ENCODE results near the gene S100G. TPM values are rescaled to one million over a fixed set of nuclear protein-coding genes. Genes with fewer than 3 reads are reported as not detected.
A peak's percentile ranks its signal among the peaks of the same experiment; 100 is the strongest.

S100G gene
- total RNA-seq, 2 experiments from 2014 or later: not detected

- Histone ChIP-seq H4K20me1 (ENCODE audit: insufficient read depth, low read length) (no peaks in the 10 kb centered on the region), H3K4me1 (ENCODE audit: insufficient read depth, low read length, poor library complexity, severe bottlenecking) (no peaks in the 10 kb centered on the region), H2AFZ (ENCODE audit: low read length) (no peak overlapping the region), H3K36me3 (ENCODE audit: insufficient read depth, low read length) (peaks cover 14% of the 10 kb centered on the region), H3K9me3 (ENCODE audit: low read length) (no peaks in the 10 kb centered on the region), H3K79me2 (ENCODE audit: insufficient read depth, low read depth, low read length) (no peaks in the 10 kb centered on the region), H3K4me2 (ENCODE audit: low read length) (no peak overlapping the region), H3K27ac (ENCODE audit: low read depth, low read length, poor library complexity, severe bottlenecking) (no peak overlapping the region), H3K4me3 (ENCODE audit: low read depth, low read length, poor library complexity, severe bottlenecking) (no peak overlapping the region), H3K9me2 (ENCODE audit: insufficient read depth, low read length) (no peaks in the 10 kb centered on the region)
- DNase-seq (ENCODE audit: low spot score): no peak
- no peak for TF ChIP-seq EZH2phosphoT487 (IDR thresholded peaks at IDR 0.05; ENCODE audit: borderline replicate concordance, low read depth, low read length)
- no peak for TF ChIP-seq CTCF (conservative IDR thresholded peaks at IDR 0.05; ENCODE audit: low read length)
- ChIA-PET POLR2A (no interaction called here), CTCF (ENCODE audit: unreplicated experiment) (no interaction called here)
- intact Hi-C loops (cut with micrococcal nuclease; ENCODE audit: unreplicated experiment): no loop called here
- no TSS peak for BruUV-seq (replicated peaks)
These were observed 37.6 kb downstream of the S100G start for GRCh38 chrX:16687514-16687913.

- Histone ChIP-seq H3K9me3 (ENCODE audit: low read length) (no peaks in the 10 kb centered on the region), H2AFZ (ENCODE audit: low read length) (no peak overlapping the region), H3K36me3 (ENCODE audit: insufficient read depth, low read length) (peaks cover 18% of the 10 kb centered on the region), H3K4me2 (ENCODE audit: low read length) (no peak overlapping the region), H3K9me2 (ENCODE audit: insufficient read depth, low read length) (no peaks in the 10 kb centered on the region), H3K4me3 (ENCODE audit: low read depth, low read length, poor library complexity, severe bottlenecking) (no peak overlapping the region), H3K4me1 (ENCODE audit: insufficient read depth, low read length, poor library complexity, severe bottlenecking) (no peaks in the 10 kb centered on the region), H3K79me2 (ENCODE audit: insufficient read depth, low read depth, low read length) (no peaks in the 10 kb centered on the region), H4K20me1 (ENCODE audit: insufficient read depth, low read length) (no peaks in the 10 kb centered on the region), H3K27ac (ENCODE audit: low read depth, low read length, poor library complexity, severe bottlenecking) (no peak overlapping the region)
- ChIA-PET POLR2A (no interaction called here), CTCF (ENCODE audit: unreplicated experiment) (no interaction called here)
- intact Hi-C loops (cut with micrococcal nuclease; ENCODE audit: unreplicated experiment): loop anchor here (10.0 kb wide), 1 partner anchor 260 kb away; no protein-coding TSS in a partner anchor
- BruUV-seq (replicated peaks): no TSS peak
- peak; percentile 54 for DNase-seq (ENCODE audit: low spot score)
- TF ChIP-seq CTCF (conservative IDR thresholded peaks at IDR 0.05; ENCODE audit: low read length): peak; percentile 83
- no peak for TF ChIP-seq EZH2phosphoT487 (IDR thresholded peaks at IDR 0.05; ENCODE audit: borderline replicate concordance, low read depth, low read length)
These were observed 45.2 kb downstream of the S100G start for GRCh38 chrX:16695079-16695676.

GRCh38 chrX:16696956-16697355 lies 47.0 kb downstream of the S100G start:
- no TSS peak for BruUV-seq (replicated peaks)
- intact Hi-C loops (cut with micrococcal nuclease; ENCODE audit: unreplicated experiment): loop anchor here (10.0 kb wide), 1 partner anchor 262 kb away; no protein-coding TSS in a partner anchor
- TF ChIP-seq CTCF (conservative IDR thresholded peaks at IDR 0.05; ENCODE audit: low read length) (no peak), EZH2phosphoT487 (IDR thresholded peaks at IDR 0.05; ENCODE audit: borderline replicate concordance, low read depth, low read length) (no peak)
- H3K4me2 ChIP-seq (ENCODE audit: low read length): no peak overlapping the region
- H2AFZ ChIP-seq (ENCODE audit: low read length): no peak overlapping the region
- DNase-seq (ENCODE audit: low spot score): no peak
- CTCF ChIA-PET (ENCODE audit: unreplicated experiment): interaction anchor here (0.7 to 1.2 kb wide), 2 partner anchors 14 to 261 kb away, joined by 3 read pairs; no protein-coding TSS in a partner anchor
- no peaks in the 10 kb centered on the region for H3K9me2 ChIP-seq (ENCODE audit: insufficient read depth, low read length)
- no peaks in the 10 kb centered on the region for H3K4me1 ChIP-seq (ENCODE audit: insufficient read depth, low read length, poor library complexity, severe bottlenecking)
- H4K20me1 ChIP-seq (ENCODE audit: insufficient read depth, low read length): no peaks in the 10 kb centered on the region
- no peak overlapping the region for H3K27ac ChIP-seq (ENCODE audit: low read depth, low read length, poor library complexity, severe bottlenecking)
- no peak overlapping the region for H3K4me3 ChIP-seq (ENCODE audit: low read depth, low read length, poor library complexity, severe bottlenecking)
- POLR2A ChIA-PET: interaction anchor here (0.7 to 1.4 kb wide), 4 partner anchors 8 to 70 kb away, joined by 3 to 4 read pairs (median 4); no protein-coding TSS in a partner anchor
- no peaks in the 10 kb centered on the region for H3K9me3 ChIP-seq (ENCODE audit: low read length)
- peaks cover 24% of the 10 kb centered on the region for H3K36me3 ChIP-seq (ENCODE audit: insufficient read depth, low read length)
- H3K79me2 ChIP-seq (ENCODE audit: insufficient read depth, low read depth, low read length): no peaks in the 10 kb centered on the region
